ENCODE data around the gene INHBE.
"Not testable (repeated sequence)": the region's sequence is repeated elsewhere in the genome, so short reads cannot be mapped to it uniquely, and the experiment has no call there.

INHBE gene

GRCh38 chr12:57441846-57442427, 13.2 kb upstream of the INHBE start:
- DNase-seq: no peak

DNA sequence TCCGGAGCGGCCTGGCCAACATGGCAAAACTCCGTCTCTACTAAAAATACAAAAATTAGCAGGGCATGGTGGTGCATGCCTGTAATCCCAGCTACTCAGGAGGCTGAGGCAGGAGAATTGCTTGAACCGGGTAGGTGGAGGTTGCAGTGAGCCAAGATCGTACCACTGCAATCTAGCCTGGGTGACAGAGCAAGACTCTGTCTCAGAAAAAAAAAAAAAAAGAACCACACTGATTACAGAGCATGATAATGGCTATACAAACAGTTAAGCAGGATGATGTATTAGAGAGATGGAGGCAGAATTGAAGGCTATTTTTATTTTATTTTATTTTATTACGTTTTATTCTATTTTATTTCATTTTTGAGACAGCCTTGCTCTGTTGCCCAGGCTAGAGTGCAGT, 10.8 kb upstream of the INHBE start:
- DNase-seq: not testable (repeated sequence)

- no peak for DNase-seq
These were observed 10.4 kb upstream of the INHBE start for GRCh38 chr12:57444744-57445143.

DNA sequence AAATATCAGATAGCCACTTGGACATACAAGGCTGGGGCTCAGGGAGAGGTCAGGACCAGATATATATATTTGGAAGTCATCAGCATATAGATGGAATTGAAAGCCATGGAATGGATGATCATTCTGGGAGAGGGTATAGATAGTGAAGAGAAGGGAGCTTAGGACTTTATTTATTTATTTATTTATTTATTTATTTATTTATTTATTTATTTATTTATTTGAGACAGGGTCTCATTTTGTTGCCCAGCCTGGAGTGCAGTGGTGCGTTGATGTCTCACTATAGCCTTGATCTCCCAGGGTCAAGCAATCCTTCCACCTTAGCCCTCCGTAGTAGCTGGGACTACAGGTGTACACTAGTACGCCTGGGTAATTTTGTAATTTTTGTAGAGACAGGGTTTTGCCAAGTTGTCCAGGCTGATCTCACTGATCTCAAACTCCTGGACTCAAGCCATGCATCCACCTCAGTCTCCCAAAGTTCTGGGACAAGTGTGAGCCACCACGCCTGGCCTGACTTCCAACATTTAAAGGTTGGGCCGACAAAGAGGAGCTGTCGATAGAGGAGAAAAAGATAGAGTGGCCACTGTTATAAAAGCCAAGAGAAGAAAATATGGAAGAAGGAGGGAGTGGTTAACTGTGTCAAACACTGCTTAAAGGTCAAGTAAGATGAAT, 8.7 kb upstream of the INHBE start:
- DNase-seq: no peak

DNA sequence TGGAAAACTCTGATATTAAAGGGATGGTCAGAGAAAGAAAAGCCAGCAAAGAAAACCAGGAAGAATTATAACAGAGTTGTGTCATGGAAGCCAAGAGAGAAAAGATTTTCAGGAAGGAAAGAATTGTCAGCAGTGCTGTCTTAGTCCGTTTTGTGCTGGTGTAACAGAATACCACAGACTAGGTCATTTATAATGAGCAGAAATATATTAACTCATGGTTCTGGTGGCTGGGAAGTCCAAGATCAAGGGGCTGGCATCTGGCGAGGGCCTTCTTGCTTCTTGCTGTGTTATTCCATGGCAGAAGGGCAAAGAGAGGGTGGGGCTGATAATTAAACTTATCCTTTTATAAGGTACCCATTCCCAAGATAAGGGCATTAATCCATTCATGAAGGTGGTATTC, 6.4 kb upstream of the INHBE start:
- DNase-seq: no peak

DNA sequence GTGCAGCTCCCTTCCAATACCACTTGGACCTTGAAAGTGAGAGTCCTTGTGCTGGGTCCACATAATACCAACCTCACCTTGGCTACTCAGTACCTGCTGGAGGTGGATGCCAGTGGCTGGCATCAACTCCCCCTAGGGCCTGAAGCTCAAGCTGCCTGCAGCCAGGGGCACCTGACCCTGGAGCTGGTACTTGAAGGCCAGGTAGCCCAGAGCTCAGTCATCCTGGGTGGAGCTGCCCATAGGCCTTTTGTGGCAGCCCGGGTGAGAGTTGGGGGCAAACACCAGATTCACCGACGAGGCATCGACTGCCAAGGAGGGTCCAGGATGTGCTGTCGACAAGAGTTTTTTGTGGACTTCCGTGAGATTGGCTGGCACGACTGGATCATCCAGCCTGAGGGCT, 5.7 kb upstream of the INHBE start:
- no peak for DNase-seq

GRCh38 chr12:57450057-57450456, 5.0 kb upstream of the INHBE start:
- DNase-seq: no peak

GRCh38 chr12:57451233-57451778, 3.8 kb upstream of the INHBE start:
- DNase-seq: no peak

- no peak for DNase-seq
These were observed 2.7 kb upstream of the INHBE start for GRCh38 chr12:57452181-57452936.

DNA sequence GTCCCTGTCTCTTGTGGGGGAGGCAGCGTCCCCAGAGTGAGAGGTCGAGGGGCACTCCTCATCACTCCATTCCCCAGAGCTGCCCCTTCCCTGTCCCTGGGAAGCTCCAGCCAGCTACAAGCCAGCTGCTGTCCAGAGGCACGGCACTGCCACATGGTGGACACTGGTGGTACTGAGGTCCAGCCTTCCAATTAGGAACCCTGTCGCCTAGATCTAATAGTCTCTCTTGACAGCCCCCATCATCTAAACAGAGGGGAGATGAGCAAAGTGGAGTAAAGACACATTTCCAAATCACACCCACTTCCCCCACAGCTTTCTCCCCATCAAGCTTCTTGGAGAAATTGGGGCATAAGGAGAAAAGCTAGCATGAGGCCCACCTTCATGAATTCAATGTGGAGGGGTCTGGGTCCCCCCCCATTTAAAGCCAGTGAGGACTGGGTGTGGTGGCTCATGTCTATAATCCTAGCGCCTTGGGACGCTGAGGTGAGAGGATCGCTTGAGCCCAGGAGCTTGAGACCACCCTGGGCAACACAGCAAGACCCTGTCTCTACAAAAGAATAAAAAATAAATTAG, 2.1 kb upstream of the INHBE start:
- peak; percentile 72 for DNase-seq

- no peak for DNase-seq
These were observed 918 bp upstream of the INHBE start for GRCh38 chr12:57454213-57454565.

- DNase-seq: peak; percentile 27
These were observed 452 bp downstream of the INHBE start for GRCh38 chr12:57455374-57456144.

- DNase-seq: peak; percentile 55
These were observed 1.1 kb downstream of the INHBE start for GRCh38 chr12:57456145-57456700.

DNA sequence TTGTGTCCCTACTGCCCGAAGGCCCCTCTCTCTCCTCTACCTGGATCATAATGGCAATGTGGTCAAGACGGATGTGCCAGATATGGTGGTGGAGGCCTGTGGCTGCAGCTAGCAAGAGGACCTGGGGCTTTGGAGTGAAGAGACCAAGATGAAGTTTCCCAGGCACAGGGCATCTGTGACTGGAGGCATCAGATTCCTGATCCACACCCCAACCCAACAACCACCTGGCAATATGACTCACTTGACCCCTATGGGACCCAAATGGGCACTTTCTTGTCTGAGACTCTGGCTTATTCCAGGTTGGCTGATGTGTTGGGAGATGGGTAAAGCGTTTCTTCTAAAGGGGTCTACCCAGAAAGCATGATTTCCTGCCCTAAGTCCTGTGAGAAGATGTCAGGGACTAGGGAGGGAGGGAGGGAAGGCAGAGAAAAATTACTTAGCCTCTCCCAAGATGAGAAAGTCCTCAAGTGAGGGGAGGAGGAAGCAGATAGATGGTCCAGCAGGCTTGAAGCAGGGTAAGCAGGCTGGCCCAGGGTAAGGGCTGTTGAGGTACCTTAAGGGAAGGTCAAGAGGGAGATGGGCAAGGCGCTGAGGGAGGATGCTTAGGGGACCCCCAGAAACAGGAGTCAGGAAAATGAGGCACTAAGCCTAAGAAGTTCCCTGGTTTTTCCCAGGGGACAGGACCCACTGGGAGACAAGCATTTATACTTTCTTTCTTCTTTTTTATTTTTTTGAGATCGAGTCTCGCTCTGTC, 1.8 kb downstream of the INHBE start:
- no peak for DNase-seq

DNA sequence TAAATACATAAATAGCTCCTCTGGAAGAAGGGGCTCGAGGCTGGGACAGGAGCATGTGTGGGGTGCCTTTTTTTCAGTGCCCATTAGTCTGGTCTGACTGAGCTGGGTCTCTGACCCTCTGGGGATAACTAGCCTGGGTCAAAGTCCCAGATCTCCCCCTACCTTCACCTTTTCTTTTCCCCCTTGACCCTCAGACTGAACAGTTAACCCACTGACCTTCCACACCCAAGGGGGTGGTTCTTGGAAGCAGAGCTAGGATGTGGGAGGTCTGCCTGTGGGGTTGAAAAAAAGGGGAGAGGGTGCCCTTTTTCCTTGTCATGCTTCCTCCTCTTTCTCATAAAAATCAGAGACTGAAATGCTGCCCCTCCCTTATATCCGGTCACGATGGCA, 3.6 kb downstream of the INHBE start:
- DNase-seq: no peak

- peak; percentile 89 for DNase-seq
These were observed 4.1 kb downstream of the INHBE start for GRCh38 chr12:57459055-57459749.

- DNase-seq: no peak
These were observed 4.8 kb downstream of the INHBE start, which contains the start of gene GLI1 for GRCh38 chr12:57459750-57460467. TSS of gene GLI1 (plus strand) at chr12:57459785. CDS start at chr12:57463692, 3,907 bp downstream.

GRCh38 chr12:57460468-57460784, 5.3 kb downstream of the INHBE start:
- no peak for DNase-seq

GRCh38 chr12:57460841-57461275, 5.8 kb downstream of the INHBE start:
- no peak for DNase-seq

- DNase-seq: peak; percentile 46
These were observed 6.3 kb downstream of the INHBE start for GRCh38 chr12:57461276-57461916.

Measured in NCI-H146 (cell line).